NCI-H2171 treated with DMSO at 0.1 percent for 48 hours (cell line): ENCODE results near the gene ARHGEF17.

Source experiments
- DNase-seq: peaks from one replicate; lab custom pipeline; 2025; lab: John Stamatoyannopoulos, UW

Gene ARHGEF17

DNA sequence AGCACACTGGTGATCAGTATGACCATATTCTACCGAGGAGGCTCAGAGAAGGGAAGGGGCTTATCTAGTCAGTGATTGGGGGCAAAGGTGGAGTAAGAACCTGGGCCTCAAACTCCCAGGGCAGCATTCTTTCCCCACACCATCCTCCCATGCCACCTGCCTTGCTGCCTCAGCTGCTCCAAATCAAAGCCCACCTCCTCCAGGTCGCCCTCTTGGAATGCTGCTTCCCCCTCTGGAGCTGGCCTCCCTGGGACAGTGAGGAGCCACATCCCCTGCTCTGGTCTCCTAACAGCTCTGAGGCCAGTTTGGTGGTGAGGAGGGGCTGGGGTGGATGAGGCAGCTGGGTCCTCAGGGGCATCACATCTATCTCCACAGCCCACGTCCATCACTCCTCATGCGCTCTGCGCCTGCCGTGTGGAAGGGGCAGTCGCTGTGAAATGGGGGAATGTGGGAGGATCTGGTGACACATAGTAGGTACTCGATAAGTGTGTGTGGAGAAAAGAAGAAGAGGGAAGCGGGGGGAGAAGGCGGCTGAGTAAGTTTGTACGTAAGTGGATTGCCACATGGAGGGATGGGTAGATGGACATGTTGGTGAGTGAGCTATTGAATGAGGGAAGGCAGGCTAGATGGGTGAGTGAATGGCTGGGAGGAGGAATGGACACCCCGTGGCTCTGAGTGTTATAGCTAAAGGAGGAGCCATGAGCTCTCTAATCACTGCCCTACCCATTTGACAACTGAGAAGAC is 16.1 kb upstream of the ARHGEF17 start:
- no peak for DNase-seq

DNA sequence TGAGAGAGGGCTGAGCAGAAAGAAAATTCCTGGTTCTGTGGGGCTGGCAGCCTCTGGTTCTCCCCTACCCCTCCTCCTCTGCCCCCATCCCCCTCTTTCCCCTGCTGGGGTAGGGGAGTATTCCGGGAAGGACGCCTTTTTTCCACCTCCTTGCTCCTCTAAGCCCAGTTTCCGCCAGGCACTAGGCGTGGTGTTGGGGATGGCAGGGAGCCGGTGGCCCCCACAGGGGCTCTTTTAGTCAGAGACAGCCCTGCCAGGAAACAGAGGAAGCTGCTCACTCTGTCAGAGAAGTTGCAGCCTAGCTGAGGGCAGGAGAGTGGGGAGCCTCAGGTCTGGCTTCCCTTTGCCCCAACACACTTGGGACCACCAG is 15.6 kb upstream of the ARHGEF17 start:
- no peak for DNase-seq

DNA sequence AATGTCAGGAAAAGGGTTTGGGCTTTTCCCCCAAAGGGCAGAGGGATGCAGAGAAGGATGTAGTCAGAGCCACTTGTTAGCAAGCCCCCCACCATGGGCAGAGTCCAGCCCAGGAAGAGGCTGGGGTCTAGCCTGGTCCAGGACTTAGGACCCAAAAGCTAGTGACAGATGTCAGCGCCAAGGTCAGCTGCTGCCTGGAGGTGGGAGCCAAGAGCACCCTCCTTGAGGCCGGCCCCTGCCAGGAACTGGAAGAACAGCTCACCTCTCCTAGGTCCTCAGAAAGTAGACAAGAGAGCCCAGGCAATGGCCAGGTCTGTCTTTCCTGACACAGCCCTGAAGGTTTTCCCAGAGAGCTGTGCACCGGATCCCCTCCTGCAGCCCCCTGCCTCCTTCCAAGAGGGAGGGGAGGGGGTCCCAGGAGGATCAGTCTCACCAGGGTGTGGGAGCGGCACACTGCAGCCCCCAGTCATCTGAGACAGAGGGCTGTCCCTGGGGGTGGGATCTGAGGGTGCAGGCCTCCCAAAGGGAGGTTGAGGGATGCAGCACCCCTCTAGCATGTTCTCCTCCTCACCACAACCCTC is 14.6 kb upstream of the ARHGEF17 start:
- DNase-seq: no peak

DNA sequence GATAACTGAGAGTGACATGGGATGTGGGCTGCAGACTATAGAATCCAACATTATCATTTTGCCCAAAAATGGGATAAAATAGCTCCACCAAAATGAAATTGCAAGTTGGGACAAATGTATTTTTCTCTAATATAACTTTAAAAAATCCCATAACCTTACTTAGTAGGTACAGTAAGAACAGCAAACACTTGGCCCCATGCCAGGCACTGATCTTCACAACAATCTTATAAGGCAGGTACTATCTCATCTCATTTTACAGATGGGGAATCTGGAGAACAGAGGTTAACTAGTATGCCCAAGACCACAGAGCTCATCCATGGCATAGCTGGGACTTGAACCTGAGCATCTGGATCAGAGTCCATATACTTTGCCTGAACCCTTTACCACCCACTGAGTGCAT is 13.5 kb upstream of the ARHGEF17 start:
- no peak for DNase-seq

DNA sequence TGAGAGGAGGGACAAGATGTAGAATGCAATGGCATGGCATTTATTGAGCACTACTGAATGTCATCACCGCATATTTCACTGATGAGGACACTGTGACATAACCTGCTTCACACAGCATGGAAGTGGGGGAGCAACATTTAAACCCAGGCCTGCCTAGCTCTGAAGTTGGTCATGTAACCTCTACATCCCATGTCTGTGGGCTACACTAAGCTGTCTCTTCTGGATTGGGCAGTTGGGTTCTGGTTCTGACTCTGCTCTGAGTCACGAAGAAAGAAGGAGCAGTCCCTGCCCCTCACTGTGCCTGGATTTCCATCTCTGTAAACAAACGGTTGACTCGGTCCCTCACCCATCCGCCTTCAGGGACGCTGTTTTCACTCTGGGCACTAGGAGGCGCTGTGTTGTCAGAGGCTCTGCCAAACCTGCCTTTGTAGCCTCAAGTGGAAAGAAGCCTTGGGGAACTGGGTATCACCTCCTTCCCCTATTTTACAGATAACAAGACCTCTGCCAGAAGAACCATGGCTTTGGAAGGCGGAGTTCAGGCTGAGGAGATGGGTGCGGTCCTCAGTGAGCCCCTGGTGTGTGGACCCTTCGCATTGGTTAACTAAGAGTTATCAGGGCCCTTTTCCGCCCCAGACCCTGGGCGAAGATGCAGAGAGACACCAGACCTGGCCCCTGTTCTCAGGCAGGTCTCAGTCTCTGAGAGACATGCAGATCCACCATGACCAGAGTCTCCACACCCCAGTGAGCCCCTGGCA is 12.7 kb upstream of the ARHGEF17 start:
- no peak for DNase-seq

DNA sequence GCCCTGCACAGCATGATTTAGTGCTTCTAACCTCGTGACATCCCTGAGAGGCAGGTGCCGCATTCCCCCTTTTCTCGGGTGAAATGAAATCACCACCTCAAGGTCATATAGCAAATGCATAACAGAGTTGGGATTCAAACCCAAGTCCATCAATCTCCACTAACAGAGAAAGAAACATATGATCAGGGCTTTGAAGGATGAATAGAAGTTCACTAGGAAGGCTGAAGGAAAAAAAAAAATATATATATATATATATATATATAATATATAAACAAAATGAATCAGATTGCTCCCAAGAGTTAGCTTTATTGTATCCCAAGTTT is 12.1 kb upstream of the ARHGEF17 start:
- no peak for DNase-seq

DNA sequence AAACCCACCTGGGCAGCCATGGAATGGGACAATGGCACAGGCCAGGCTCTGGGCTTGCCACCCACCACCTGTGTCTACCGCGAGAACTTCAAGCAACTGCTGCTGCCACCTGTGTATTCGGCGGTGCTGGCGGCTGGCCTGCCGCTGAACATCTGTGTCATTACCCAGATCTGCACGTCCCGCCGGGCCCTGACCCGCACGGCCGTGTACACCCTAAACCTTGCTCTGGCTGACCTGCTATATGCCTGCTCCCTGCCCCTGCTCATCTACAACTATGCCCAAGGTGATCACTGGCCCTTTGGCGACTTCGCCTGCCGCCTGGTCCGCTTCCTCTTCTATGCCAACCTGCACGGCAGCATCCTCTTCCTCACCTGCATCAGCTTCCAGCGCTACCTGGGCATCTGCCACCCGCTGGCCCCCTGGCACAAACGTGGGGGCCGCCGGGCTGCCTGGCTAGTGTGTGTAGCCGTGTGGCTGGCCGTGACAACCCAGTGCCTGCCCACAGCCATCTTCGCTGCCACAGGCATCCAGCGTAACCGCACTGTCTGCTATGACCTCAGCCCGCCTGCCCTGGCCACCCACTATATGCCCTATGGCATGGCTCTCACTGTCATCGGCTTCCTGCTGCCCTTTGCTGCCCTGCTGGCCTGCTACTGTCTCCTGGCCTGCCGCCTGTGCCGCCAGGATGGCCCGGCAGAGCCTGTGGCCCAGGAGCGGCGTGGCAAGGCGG is 11.4 kb upstream of the ARHGEF17 start:
- DNase-seq: no peak

DNA sequence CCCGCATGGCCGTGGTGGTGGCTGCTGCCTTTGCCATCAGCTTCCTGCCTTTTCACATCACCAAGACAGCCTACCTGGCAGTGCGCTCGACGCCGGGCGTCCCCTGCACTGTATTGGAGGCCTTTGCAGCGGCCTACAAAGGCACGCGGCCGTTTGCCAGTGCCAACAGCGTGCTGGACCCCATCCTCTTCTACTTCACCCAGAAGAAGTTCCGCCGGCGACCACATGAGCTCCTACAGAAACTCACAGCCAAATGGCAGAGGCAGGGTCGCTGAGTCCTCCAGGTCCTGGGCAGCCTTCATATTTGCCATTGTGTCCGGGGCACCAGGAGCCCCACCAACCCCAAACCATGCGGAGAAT is 10.9 kb upstream of the ARHGEF17 start:
- DNase-seq: no peak

DNA sequence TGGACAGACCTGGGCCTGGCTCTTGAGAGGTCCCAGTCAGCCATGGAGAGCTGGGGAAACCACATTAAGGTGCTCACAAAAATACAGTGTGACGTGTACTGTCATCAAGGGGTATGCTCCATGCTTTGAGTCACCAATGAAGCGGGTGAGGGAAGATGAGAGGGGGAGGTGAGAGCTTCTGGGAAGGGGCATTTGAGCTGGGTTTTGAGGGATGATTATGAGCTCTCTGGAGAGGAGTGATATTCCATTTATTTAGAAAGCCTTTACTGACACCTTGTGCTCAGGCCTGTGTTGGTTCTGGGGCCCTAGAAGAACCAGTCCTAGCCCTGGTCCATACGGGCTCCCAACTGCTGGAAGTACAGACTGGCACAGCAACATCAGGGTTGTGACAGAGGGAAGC is 10.4 kb upstream of the ARHGEF17 start:
- DNase-seq: no peak

DNA sequence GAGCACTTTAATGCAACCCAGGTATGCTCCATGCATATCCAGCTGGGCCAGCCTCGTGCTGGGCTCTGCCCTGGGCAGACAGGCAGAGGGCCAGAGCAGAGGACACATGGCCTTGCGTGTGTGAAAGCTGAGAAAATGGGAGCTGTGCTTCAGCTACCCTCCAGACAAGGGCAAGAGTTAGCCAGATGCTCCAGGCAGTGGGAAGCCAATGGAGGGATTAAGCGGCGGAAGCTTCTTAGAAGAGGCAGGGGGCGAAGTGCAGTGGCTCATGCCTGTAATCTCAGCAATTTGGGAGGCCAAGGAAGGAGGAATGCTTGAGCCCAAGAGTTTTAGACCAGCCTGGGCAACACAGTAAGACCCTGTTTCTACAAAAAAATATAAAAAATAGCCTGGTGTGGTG is 9.8 kb upstream of the ARHGEF17 start:
- no peak for DNase-seq

DNA sequence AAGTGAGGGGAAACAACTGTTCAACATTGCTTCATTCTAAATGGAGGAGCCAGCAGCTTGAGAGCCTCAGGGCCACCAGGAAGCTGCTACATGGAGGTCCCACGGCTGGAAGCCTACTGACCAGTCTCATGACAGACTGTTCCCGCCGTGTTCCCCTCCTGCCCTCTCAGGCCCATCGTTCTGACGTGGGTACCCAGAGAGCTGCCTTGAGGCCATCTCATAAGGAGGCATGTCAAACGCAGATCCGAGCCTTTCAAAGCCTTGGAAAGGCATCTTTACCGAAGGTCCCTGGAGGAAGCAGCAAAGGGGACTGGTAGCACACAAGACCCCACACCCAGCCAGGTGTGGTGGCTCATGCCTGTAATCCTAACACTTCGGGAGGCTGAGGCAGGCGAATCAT is 8.3 kb upstream of the ARHGEF17 start:
- DNase-seq: no peak

DNA sequence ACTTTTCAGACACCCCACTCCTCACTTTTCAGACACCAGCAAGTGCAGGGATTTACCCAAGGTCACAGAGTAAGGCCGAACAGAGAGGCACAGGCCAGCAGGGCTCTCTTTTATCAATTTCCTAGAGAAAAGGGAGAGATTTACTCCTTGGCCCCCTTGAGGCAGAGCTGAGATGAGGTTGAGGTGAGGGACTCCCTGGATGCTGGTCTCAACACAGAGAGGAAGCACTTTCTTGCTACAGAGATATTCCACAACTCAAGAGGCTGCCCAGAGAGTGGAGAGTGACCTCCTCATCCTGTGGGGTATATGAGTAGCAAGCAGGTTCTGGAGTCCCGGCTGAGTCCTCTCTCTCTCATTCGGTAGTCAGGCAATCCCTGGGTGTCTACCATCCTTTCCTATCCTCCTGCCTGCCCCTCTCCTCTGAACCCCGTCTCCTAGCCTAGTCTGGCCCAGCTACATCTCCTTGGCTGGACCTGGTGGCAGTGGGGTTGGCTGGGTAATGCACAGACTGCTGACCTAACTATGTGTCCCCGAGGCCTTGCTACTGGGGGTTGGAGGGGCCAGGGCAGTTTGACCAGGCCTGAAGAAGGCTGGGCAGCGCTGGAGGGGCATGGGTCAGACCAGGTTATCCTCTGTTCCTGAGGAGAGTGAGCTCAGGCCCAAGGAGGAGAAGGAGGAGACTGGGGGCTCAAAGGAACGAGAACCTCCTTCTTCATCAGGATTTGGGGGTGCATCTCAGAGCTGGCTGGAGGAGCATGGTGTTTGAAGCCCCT is 1.8 kb upstream of the ARHGEF17 start:
- DNase-seq: no peak

DNA sequence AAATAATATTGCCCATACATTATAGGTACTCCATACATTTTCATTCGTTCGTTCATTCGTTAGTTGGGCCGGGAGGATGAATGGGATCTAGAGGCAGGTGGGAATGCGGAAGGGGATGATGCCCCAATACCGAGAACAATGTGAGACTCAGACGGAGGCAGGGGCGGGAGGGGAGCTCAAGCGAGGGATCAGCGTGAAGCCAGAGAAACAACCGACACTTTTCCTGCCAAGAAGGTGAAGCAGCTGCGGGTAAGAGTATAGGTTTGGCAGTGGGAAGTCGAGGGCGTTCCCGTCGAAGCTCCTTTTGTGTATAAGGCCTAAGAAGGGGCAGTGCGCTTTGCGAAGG is 1.1 kb upstream of the ARHGEF17 start:
- DNase-seq: no peak

DNA sequence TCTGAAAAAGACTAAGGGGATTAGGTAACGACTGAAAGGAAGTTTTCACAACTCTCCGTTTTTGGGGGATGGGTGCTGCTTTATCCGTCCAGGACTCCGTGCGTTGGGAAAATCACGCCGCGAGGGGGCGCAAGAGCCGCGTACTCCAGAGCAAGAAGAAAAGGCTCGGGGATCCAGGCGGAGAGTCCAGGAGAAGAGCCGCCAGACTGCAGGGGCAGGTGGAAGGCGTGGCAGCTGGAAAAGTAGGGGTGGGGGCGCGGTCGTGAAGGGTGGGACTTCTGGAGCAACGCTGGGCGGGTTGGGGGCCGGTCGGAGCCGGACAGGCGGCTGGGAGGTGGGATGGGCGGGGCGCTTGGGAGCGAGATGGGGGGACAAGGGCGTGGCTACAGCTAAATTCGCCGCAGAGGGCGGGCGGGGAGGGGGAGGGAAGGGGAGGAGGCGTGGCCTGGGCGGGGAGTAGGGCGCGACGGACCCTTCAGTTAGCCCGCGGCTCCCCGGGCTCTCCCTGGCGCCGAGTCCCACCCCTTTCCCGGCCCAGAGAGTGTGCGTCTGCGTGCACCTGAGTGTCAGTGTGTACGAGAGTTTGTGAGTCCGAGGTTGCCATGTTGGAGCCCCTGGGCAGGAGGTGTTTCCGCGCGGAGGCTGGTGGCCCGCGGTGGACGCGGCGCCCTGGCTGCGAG is 613 bp upstream of the ARHGEF17 start:
- peak; percentile 97 for DNase-seq

DNA sequence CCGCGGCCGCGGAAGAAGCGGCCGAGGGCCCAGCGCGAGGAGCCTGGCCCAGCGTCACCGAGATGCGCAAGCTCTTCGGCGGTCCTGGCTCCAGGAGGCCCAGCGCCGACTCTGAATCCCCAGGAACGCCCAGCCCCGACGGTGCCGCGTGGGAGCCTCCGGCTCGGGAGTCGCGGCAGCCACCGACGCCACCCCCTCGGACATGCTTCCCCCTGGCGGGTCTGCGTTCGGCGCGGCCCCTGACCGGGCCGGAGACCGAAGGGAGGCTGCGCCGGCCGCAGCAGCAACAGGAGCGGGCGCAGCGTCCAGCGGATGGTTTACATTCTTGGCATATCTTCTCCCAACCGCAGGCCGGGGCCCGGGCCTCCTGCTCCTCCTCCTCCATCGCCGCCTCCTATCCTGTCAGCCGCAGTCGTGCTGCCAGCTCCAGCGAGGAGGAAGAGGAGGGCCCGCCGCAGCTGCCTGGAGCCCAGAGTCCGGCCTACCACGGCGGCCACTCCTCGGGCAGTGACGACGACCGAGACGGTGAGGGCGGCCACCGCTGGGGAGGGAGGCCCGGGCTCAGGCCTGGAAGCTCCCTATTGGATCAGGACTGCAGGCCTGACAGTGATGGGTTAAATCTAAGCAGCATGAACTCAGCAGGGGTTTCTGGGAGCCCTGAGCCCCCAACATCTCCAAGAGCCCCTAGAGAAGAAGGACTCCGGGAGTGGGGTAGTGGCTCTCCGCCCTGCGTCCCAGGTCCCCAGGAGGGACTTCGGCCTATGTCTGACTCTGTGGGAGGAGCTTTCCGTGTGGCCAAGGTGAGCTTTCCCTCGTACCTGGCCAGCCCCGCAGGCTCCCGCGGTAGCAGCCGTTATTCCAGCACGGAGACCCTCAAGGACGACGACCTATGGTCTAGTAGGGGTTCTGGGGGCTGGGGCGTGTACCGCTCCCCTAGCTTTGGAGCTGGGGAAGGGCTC is 1.2 kb downstream of the ARHGEF17 start:
- no peak for DNase-seq

DNA sequence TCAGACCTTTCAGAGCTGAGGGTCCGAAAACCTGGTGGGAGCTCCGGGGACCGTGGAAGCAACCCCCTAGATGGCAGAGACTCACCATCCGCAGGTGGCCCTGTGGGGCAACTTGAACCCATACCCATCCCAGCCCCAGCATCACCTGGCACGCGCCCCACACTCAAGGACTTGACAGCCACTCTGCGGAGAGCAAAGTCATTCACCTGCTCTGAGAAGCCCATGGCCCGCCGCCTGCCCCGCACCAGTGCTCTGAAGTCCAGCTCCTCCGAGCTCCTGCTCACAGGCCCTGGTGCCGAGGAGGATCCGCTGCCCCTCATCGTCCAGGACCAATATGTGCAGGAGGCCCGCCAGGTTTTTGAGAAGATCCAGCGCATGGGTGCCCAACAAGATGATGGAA is 2.0 kb downstream of the ARHGEF17 start:
- no peak for DNase-seq

DNA sequence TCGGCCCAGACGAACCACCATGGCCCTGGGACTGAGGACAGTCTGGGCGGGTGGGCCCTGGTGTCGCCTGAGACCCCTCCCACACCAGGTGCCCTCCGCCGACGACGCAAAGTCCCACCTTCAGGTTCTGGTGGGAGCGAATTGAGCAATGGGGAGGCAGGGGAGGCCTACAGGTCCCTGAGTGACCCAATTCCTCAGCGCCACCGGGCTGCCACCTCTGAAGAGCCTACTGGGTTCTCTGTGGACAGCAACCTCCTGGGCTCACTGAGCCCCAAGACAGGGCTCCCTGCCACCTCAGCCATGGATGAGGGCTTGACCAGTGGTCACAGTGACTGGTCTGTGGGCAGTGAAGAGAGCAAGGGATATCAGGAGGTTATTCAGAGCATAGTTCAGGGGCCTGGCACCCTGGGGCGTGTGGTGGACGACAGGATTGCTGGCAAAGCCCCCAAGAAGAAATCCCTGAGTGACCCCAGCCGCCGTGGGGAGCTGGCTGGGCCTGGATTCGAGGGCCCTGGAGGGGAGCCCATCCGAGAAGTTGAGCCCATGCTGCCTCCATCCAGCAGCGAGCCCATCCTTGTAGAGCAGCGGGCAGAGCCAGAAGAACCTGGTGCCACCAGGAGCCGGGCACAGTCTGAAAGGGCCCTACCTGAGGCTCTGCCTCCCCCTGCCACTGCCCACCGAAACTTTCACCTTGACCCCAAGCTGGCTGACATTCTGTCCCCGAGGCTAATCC is 2.8 kb downstream of the ARHGEF17 start:
- no peak for DNase-seq

DNA sequence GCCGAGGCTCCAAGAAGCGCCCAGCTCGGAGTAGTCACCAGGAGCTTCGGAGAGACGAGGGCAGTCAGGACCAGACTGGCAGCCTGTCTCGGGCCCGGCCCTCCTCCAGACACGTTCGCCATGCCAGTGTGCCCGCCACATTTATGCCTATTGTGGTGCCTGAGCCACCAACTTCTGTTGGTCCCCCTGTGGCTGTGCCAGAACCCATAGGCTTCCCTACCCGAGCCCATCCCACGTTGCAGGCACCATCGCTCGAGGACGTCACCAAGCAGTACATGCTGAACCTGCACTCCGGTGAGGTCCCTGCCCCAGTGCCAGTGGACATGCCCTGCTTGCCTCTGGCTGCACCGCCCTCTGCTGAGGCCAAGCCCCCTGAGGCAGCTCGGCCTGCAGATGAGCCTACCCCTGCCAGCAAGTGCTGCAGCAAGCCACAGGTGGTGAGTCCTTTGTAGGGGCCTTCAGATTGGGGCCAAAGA is 3.4 kb downstream of the ARHGEF17 start:
- no peak for DNase-seq

DNA sequence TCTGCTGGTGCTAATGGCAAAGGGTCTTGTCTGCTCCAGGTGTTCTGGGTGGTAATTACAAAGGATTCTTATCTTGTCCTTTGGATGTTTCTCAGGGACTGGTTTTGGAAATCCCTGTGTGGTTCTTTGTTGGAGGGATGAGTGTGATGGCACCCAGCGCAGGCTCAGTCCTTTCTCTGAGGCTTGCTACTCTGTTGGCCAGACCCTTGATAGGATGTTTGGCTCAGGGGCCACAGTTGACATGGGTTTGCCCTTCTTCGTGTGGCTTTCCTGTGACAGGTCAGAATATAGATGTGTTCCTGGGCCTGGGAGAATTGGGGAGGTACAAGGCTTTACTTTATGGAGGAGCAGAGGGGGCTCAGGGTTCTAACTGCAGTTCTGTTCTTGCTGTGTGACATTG is 4.0 kb downstream of the ARHGEF17 start:
- no peak for DNase-seq

DNA sequence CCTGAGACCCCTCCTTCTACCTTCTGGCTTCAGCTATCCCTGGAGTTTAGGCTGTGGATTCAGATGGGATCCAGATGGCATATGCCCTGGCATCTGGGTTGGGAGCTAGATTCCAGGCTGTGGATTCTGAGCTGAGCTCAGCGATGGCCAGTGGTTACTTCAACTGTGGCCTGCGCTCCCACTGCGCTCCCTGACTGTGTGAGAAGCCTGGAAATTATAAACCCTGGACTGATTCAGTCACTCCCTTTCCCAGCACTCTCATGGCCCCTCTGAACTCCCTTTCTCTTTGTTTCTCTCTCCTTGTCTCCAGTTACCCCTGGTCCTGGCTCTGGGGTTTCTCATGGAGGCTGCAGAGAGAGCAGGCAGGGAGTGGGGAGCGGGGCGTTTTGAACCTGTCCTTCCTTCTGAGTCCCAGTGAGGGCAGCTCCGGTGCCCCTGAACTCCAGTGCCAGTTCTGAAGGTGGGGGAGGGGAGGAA is 4.8 kb downstream of the ARHGEF17 start:
- peak; percentile 50 for DNase-seq
